Measurements from ENCODE around the gene SPDYC.
"Not testable (repeated sequence)": the region's sequence is repeated elsewhere in the genome, so short reads cannot be mapped to it uniquely, and the experiment has no call there.

Gene SPDYC

GRCh38 chr11:65174571-65175010, 4.6 kb downstream of the SPDYC start:
- DNase-seq, result not testable (repeated sequence)

GRCh38 chr11:65180877-65181568, 11.0 kb downstream of the SPDYC start:
- DNase-seq, result peak; percentile 15

- peak; percentile 30 for DNase-seq
Measured at GRCh38 chr11:65181569-65182257, 11.7 kb downstream of the SPDYC start, which contains the start of gene CAPN1. Gene CAPN1 (plus strand): TSS chr11:65181928. CDS start chr11:65182702, 774 bp downstream.

GRCh38 chr11:65182258-65183170, 12.5 kb downstream of the SPDYC start:
- DNase-seq, result no peak

- DNase-seq, result no peak
Measured at GRCh38 chr11:65183201-65183891, 13.3 kb downstream of the SPDYC start.

- DNase-seq, result no peak
Measured at GRCh38 chr11:65184146-65184545, 14.1 kb downstream of the SPDYC start.

- no peak for DNase-seq
Measured at GRCh38 chr11:65185171-65185570, 15.1 kb downstream of the SPDYC start.

GRCh38 chr11:65185869-65186341, 15.9 kb downstream of the SPDYC start:
- DNase-seq, result no peak

- no peak for DNase-seq
Measured at GRCh38 chr11:65186701-65187100, 16.7 kb downstream of the SPDYC start.

GRCh38 chr11:65187146-65187675, 17.2 kb downstream of the SPDYC start:
- no peak for DNase-seq

GRCh38 chr11:65187971-65188461, 18.0 kb downstream of the SPDYC start:
- no peak for DNase-seq

GRCh38 chr11:65188486-65188885, 18.5 kb downstream of the SPDYC start:
- DNase-seq, result no peak

GRCh38 chr11:65189191-65189590, 19.2 kb downstream of the SPDYC start:
- DNase-seq, result no peak

GRCh38 chr11:65194564-65194963, 24.5 kb downstream of the SPDYC start:
- no peak for DNase-seq

- DNase-seq, result no peak
Measured at GRCh38 chr11:65204143-65204542, 34.1 kb downstream of the SPDYC start.

GRCh38 chr11:65204646-65205601, 34.9 kb downstream of the SPDYC start:
- DNase-seq, result no peak

- no peak for DNase-seq
Measured at GRCh38 chr11:65205602-65205967, 35.6 kb downstream of the SPDYC start.

- DNase-seq, result no peak
Measured at GRCh38 chr11:65206441-65206841, 36.4 kb downstream of the SPDYC start.

- no peak for DNase-seq
Measured at GRCh38 chr11:65206901-65207300, 36.9 kb downstream of the SPDYC start.

GRCh38 chr11:65207918-65208784, 38.1 kb downstream of the SPDYC start:
- DNase-seq, result no peak

All from NCI-H1694 treated with DMSO at 0.1 percent for 48 hours (cell line).